ENCODE data around the gene CFL2.
"Not testable (repeated sequence)": the region's sequence is repeated elsewhere in the genome, so short reads cannot be mapped to it uniquely, and the experiment has no call there.

The CFL2 gene

DNA sequence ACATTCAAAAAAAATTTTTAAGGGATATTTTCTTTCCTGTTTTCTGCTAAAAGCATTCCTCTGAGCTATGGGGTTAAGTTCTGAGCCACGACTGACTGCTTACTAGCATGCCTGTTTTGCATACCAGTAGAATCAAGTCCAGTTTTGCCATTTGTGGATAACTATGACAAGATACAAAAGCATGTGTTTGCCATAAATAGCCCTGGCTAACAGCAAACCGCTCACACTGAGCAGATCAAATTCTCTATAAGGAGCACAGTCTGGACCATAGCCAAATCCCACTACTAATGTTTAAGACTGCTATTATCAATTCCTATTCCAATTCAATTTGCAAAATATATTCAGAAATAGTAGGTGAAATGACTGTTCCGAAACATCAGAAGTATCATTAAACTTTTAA, 3.2 kb downstream of the CFL2 start:
- DNase-seq, result no peak

DNA sequence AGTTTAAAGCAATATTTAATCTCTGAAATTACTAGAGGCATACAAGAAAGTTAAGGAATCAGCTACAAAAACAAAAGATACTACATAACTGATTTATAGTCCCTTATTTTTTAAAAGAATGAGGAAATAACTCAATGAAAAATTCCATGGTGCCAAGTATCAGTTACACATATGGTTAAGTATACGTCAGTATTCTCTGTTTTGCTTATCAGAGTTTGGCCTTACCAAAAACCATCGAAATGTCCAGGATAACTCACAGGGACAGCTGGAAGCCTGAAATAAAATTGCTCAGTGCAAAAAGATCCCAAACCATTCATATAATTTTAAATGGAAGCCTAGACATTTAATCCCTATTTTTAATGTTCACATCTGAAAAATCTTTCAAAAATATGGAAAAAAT, 3.6 kb downstream of the CFL2 start:
- no peak for DNase-seq

DNA sequence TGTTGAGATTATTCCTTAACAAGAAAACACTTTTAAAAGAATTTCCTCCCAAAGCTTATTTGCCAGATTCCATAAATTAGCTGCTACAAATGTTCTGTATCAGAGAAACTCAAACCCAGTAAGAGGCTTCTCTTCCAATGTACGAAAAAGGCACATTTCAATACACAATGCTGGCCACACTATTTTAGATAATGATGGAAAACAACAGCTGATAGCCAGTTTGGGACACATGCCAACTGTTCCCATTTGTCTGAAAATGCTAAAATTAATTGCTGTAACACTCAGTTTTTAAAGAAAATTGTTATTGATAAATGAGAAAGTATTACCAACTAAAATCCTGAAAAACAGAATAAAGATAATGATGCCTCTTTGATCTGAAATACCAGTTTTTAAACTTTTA, 4.4 kb downstream of the CFL2 start:
- DNase-seq, result no peak

DNA sequence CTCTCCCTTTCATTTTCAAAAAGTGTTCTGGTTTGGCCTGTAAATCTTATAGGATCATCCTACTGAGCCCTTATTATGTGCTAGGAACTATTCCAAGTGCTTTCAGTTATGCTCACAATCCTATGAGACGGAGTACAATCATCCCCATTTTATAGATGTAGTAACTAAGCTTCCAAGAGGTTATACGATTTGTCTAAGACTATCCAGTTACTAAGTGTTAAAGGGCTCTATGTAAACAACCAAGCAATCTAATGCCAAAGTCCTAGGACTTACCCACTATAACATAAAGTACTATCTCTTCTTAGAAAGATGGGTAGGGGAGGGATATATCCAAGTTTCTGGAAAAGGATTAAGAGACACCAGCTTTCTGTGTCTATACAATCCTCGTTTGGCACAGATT, 6.7 kb downstream of the CFL2 start:
- DNase-seq, result no peak

DNA sequence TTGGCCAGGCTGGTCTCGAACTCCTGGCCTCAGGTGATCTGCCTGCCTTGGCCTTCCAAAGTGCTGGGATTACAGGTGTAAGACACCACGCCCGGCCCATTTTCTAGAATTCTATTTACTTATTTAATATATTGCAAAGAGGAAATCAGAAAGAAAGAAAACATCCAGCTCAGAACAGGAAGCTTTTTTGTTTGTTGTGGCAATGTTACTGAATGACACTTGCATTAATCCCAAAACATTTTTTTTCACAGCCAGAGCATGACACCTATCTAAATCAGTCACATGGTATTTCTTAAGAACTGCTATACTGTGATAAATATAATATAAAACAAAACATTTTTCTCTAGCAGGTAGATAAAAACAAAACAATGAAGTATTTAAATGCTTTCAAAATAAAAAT, 12.6 kb downstream of the CFL2 start:
- DNase-seq, result no peak

DNA sequence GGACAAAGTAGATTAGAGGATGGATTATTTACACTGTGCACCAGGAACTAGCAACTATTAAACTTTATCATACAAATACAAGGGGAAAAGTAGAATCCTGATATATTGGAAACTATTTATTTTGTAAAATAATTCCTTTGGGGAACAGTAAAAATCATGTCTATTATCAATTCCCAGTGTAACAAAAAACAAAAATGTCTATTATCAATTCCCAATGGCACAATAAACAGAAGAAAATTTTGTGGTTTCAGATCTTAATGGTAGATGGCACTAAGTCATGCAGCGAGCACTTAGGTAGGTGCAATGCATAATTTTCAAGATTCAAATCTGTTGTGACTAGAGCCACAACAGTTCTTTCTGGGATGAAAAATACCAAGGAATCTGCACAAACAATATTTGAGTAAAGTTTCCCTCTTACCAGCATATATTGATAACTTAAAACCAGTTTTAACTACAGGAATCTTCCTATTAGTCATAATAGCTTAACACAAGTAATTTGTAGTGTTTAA, 13.7 kb downstream of the CFL2 start:
- DNase-seq, result no peak

DNA sequence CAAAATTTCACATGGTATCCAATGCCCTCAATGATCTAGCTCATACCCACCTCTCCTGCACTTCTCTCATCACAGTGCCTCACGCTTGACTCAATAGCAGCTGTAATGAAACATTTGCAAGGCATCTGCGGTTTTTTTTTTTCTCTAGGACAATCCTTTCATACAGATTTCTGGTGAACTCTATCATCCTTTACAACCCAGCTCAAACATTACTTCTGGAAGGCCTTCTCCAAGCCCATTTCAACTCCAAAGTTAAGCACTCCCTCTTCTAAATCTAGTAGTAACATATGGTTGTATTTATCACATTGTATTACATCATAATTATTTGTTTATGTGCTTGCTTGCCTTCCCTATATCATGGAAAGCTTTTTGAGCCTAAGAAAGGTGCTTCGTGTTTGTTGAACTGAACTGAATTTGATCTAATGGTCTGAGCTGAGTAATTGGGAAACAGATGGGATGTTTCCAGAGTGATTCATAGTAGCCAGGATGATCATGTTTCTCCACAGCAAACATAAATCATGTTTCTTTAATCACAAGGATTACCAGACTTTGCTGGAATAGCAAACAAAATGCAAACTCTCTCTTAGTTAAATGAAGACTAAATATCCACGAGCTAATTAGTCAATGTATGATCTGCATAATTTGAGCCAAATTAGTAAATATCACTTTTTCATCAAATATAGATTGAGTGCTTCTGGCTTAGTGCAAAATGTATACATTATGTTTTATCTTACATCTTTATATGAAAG, 14.3 kb downstream of the CFL2 start:
- DNase-seq, result no peak

DNA sequence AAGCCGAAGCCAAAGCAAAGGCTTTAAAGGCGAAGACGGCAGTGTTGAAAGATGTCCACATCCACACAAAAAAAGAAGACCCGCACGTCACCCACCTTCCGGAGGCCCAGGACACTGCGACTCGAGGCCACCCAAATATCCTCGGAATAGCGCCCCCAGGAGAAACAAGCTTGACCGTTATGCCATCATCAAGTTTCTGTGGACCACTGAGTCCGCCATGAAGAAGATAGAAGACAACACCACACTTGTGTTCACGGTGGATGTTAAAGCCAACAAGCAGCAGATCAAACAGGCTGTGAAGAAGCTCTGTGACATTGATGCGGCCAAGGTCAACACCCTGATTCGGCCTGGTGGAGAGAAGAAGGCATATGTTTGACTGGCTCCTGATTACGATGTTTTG, 20.2 kb downstream of the CFL2 start:
- DNase-seq, result not testable (repeated sequence)

DNA sequence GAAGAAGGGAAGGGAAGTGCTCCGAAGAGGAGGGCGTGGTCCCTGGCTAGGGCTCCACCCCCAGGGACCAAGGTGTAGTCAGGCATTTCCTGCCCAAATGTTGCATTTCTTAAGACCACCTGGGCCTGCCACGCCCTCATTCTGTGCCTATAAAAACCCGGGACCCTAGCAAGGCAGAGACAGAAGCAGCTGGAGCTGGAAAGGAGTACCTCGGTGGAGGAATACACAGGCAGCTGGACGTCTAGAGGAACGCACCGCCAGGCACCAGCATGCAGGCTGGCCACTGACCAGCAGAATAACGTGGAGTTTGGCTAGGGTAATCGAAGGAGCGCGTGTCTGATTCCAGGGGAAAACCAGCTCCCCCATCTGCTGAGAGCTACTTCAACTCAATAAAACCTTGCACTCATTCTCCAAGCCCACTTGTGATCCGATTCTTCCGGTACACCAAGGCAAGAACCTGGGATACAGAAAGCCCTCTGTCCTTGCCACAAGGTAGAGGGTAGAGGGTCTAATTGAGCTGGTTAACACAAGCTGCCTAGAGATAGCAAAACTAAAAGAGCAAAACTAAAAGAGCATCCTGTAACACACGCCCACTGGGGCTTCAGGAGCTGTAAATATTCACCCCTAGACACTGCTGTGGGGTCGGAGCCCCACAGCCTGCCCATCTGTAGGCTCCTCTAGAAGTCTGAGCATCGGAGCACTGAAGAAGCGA, 21.0 kb downstream of the CFL2 start:
- peak; percentile 51 for DNase-seq

DNA sequence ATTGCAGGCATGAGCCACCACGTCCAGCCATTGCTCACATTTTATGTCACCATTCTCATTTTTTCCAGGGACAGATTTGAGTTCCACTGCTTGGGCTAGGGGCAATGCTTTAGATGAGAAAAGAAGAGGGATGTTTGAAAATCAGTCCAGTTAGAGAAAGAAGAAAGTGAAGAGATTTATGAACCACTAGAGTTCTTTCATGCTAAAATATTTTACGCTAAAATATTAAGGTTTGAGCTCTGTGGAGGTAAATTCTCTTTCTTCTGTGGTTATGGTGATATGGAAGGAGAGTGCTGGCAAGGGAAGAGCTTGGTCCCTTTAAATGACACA, 21.5 kb downstream of the CFL2 start:
- DNase-seq, result no peak

DNA sequence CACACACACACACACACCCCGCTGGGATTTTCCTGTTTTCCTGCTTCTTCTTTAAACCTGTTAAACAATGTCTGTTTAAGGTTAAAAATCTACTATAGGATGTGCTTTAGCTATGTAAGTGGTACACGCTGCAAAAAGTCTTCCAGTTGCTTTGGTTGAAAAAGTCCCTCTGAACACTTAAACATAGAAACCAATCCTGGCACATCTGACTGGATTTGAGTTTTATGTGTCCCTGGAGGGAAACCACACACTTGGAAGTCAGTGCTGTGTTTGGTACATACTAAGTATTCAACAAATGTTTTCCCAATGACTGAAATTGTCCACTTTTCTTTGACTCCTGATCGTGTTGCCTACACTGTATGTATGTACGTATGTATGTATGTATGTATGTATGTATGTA, 22.0 kb downstream of the CFL2 start:
- no peak for DNase-seq

DNA sequence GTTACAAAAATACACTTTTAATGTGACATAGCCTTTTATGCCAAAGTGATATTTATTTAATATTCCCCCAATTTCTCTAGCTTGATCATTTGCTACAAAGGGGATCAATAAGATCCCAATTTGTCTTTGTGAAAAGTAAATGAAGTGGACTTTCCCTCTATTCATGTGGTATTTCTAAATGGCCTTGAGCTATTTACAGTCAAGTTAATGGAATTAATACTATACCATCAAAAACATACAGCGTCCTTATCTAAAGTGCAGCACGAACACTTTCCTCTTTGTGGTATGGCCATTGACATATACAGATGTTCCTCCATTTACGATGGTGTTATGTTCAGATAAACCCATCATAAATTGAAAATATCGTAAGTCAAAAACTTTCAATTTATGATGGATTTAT, 23.2 kb downstream of the CFL2 start:
- DNase-seq, result no peak

DNA sequence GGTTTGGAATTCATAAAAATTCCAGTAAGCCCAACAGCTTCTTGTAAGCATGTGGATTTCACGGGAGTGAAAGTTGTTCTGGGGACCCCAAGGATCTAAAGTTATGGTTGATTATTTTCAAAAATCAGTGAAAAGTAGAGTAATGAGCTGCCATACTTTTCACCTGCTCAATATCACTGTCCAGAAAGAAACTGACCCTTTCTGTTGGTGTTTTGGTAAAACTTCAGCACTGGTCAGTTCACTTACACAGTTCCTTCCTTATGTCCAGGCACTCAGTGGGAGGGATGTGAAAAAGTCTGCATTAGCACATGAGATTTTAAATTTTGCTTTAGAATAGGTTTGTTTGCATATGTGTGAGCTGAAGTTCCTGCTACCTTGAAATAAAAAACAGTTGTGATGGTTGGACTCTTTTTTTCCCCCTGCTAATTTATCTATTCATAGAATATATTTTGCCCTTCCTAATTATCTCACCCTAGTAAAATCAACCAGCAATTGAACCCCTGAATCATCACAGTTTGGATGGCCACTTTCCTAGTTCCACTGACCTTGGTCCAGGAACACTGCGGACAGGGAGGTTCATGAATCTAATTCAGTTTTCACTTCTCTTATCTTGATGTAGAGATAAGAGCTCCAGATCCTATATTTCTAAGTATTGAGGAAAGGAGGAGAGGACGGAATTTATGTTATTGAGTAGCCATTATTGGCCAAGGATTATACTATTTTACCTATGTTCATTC, 25.8 kb downstream of the CFL2 start:
- DNase-seq, result no peak

DNA sequence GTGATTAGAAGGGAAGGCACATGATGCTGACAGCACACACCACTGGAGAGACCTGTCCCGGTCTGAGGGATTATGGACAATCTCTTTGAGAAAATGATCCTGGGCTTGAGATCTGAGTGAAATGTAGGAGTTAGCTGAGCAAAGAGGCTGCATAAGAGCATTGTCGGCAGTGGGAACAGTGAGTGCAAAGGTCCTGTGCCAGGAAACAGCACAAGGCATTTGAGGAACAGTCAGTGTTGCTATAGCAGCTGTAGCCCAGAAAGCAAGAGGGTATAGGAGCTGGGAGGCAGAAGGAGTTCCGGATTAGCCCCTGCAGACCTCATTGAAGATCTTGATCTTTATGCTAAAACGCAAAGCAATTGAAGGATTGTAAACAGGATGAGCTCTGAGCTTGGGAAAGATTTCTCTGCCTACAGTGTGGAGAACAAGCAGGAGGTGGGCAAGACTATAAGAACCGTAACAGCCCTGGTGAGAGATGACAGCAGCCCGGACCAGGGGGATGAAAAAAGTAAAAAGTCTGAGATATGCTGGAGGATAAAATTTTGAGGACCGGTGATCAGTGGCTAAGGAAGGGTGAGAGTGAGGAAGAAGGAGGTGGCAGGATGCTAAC, 28.5 kb downstream of the CFL2 start:
- no peak for DNase-seq

DNA sequence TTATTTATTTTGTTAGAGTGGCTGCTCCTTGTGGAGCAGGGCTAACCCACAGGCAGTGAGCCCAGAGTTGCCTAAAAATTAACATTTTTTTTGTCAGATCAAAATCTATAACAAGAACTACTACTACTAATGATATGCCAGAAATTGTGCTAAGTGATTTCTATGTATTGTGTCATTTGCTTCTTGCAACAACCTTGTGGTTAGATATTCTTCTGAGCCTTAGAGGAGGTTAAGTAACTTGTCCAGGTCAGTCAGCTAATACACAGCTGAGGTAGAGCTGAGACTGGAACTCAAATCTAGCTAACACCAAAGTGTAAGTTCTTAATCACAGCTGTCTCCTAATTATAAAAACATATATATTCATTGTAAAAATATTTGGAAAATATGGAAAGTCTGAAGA, 29.8 kb downstream of the CFL2 start:
- no peak for DNase-seq

DNA sequence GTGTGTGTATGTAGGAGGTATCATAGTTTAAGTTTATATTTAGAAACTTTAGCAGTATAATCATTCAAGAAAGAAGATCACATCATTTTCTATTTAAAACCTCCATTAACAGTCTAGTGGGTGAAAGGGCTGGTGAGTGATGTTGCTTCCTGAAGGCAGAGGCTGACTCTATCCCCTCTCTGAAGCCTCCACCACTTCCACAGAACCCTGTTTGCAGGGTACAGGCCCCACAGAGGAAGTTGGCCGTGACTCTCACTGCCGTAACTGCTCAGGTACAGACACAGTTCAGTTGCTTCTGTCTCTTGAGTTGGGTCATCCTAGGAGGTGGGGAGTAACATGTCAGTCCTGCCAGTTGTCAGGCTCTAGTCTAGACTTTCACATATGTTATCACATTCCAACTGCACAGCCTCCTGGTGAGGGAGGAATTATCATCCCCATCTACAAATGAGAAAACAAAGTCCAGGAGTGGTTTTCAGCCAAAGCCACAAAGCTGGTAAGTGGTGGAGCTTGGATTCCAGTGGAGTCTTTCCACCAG, 31.5 kb downstream of the CFL2 start:
- no peak for DNase-seq

DNA sequence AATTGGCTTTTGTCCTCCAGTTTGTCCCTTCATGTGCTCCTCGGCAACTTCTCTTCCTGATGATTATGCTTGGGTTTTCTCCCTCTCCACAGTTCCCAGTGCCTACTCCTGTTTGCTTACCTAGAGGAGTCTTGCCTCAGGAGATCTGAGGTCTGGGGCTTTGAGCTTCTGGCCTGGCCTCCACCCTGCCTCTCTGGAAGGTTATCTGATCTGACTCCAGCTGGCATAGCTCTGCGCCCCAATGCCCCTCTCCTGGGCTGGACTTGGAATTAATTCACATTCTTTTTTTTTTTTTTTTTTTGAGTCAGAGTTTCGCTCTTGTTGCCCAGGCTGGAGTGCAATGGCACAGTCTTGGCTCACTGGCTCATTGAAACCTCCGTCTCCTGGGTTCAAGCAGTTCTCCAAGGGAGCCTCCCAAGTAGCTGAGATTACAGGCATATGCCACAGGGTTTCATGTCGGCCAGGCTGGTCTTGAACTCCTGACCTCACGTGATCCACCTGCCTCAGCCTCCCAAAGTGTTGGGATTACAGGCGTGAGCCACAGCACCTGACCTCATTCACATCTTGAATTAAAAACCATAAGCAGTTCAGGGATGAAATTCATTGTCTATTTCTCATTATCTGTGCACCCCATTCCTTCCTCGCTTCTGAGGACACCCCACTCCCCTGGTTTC, 33.5 kb downstream of the CFL2 start:
- DNase-seq, result no peak

DNA sequence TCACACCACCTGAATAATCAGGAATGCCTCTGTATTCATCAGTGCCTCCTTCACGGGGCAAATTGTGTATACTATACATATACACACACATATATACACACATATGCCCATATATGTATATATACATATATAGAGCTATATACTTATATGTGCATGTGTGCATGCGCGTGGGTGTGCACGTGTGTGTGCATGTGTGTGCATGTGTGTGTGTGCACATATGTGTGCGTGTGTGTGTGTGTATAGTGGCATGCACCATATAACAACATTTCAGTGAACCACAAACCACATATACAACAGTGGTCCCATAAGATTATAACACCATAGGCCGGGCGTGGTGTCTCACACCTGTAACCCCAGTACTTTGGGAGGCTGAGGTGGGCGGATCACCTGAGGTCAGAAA, 35.7 kb downstream of the CFL2 start:
- no peak for DNase-seq

DNA sequence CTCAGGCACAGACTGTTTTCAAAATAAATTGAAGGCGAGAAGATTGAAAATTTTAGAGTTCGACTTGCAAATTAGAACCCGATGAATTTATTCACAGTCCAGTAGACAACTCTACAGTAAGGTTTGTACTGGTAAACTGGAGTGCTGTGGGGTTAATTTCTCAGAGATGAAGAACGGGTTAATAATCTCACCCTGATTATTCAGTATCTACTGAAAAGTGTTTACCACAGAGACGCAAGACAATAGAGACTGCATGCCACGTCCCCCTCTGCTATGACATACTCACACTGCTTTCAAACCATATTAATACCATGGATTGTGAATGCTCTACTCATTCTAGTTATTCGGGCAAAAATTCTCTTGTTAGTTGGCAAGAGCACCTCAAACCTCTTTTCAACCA, 36.1 kb downstream of the CFL2 start:
- DNase-seq, result no peak

DNA sequence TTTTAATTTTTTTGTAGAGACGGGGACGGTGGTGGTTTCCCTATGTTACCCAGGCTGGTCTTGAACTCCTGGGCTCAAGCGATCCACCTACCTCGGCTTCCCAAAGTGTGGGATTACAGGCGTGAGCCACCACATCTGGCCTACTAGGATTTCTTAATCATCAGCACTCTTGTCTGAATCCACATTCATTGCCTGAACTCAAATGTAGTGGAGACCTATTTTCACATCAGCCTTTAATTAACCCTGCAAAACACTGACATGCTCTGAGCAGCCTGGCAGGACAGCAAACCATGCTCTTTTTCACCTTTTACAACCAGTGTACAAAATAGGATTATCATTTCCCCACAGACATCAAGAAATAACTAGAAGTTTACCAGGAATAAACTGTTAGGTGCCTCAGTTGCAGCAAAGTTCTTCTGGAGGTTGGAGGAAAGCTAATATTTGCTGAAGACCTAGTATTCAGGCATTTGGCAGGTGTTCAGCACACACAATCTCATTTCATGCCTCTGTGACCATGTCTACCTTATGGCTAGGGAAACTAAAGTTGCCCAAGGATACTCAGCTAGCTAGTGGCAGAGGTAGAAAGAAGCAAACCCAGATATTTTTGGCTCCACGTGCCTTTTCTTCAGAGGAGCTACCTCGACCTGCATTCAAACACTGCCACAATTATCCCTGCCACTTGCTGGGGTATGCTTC, 37.7 kb downstream of the CFL2 start:
- DNase-seq, result no peak

DNA sequence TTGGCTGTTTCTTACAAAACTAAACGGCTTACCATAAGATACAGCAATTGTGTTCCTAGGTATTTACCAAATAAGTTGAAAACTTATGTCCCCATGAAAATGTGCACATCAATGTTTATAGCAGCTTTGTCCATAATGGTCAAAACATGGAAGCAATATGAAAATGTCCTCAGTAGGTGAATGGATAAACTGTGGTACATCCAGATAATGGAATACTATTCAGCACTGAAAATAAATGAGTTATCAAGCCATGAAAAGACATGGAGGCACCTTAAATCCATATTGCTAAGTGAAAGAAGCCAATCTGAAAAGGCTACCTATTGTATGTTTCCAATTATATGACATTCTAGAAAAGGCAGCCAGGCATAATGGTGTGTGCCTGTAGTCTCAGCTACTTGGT, 40.7 kb downstream of the CFL2 start:
- no peak for DNase-seq

DNA sequence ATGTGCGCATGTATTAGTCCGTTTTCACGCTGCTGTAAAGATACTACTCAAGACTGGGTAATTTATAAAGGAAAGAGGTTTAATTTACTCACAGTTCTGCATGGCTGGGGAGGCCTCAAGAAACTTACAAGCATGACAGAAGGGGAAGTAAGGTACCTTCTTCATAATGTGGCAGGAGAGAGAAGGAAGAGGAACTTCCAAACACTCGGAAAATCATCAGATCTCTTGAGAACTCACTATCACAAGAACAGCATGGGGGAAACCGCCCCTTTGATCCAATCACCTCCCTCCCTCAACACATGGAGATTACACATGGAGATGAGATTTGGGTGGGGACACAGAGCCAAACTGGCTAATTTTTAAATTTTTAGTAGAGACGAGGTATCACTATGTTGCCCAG, 42.7 kb downstream of the CFL2 start:
- no peak for DNase-seq

Measured in left hindlimb (tissue), 1 donor.